HG03196 (cell line): ENCODE measurements around the gene WNK1.

Source experiments
- ATAC-seq: cut with Tn5 transposase; IDR thresholded peaks from one replicate; pipeline ENCODE4 v1.9.1; 2021; ENCODE audit not compliant: unreplicated experiment

The WNK1 gene

DNA sequence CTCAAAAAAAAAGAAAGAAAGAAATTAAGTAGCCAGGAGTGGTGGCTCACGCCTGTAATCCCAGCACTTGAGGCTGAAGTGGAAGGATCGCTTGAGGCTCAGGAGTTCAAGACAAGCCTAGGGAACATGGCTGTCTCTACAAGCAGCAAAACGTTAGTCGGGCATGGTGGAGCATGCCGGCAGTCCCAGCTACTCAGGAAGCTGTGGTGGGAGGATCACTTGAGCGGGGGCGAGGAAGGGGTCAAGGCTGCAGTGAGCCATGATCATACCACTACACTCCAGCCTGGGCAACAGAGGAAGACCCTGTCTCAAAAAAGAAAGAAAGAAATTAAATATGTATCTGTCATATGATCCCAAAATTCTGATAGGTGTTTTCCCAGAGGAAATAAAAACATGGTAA lies 191.8 kb downstream of the WNK1 start:
- ATAC-seq: no peak

DNA sequence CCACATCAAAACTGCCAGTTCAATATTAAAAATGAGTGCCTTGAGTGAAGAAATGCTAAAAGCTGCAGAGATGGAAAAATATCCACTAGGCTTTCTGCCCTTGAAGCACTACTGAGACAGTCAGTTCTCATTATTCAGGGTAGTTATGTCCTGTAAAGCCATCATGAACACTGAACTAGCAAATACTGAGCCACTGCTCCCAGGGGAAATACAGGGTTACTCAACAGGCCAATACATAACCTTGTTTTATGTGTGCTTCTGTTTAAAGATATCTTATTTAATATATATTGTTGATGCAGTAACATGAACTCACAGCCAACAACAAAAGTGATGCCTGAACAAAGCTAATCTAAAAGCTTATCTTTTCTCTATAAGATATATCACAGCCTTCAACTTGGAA lies 193.8 kb downstream of the WNK1 start:
- no peak for ATAC-seq

DNA sequence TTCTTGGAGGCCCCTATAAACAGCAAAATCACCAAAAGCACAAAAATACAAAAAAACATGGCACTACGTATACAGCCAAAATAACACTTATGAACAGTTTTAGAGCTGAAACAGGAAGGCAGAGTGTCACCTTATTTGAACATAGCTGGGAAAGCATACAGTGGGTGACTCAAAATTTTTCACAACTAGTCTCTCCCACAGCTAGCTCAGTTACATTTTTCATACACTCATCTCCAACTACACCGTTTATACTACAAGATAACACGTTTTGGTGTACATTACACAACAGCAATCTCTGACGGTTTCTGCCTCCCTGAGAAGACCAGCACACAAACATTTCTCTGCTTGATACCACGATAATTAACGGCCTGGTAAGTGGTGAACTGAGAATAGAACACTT lies 194.3 kb downstream of the WNK1 start:
- no peak for ATAC-seq

DNA sequence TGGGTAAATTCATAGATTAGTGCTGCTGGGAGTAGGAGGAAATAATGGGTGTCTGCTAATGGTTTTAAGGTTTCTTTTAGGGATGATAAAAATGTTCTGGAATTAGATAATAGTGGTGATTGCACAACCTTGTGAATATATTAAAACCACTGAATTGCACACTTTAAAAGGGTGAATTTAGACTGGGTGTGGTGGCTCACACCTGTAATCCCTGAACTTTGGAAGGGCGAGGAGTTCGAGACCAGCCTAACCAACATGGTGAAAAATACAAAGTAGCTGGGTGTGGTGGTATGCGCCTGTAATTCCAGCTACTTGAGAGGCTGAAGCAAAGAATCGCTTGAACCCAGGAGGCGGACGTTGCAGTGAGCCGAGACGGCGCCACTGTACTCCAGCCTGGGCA lies 195.9 kb downstream of the WNK1 start:
- ATAC-seq: no peak

DNA sequence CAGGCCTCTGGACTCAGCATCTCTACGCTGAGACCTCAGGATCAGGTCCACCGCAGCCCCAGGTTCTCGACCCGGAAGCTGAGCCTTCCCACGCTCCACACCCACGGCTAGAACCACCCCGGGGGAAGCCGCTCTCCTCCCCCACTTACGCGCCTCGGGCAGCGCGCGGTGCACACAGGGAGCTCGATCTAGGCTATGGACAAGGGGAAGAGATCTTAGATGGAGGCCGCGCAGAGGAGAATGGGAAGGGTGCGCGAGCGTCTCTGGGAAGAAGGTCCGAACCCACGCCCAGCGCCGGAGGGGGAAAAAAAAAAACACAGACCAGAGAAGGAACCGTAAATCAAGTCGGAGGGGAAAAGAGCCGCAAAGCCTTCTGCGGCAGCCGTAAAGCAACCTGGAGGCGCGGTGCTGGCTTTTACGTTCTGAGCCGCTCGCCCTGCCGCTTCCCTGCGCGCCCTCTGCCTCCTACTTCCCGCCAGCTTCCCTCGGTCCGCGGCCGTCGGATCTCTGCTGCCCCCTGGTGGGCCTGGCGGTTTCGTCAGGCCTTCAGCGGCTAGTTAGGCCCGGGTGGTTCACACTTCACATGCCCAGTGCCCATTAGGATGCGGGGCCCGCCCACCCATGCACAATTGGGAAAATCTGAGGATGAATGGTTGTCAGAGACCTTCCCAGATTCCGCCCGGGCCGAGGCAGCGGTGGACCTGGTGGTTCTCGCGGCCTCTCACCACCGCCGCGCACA lies 197.2 kb downstream of the WNK1 start, which contains the start of gene RAD52:
TSS of gene RAD52 (minus strand) at position 242 of the 739 bp plus-strand sequence. CDS start 16,636 bp downstream, outside the sequence.
- peak; percentile 86 for ATAC-seq

DNA sequence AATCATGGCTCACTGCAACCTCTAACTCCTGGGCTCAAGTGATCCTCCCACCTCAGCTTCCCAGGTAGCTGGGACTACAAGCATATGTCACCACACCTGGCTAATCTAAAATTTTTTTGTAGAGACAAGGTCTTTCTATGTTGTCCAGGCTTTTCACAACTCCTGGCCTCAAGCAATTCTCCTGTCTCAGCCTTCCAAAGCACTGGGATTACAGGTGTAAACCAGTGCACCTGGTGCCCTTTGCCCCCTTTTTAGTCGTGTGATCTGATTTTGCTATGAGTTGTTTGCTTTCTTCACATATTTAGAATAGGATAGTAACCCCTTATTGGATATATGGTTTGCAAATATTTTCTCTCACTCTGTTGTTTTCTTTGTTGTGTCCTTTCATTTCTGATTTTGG lies 198.8 kb downstream of the WNK1 start:
- ATAC-seq: no peak

DNA sequence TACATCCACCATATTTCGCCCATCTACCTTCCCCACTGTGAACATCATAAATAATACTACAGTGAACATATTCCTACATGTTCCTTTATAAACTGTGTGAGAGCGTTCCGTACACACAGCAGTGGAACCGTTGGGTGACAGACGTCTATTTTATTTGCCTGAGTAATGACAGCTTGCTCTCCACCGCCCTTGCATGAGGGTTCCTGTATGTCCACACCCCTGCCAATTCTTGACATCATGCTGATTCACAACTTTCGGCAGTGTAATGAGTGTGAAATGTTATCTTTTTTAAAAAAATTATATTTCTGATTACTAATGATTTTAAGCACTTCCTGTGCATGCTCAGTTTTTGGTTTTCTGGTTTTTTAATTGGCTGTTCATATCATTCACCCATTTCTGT lies 201.4 kb downstream of the WNK1 start:
- no peak for ATAC-seq

DNA sequence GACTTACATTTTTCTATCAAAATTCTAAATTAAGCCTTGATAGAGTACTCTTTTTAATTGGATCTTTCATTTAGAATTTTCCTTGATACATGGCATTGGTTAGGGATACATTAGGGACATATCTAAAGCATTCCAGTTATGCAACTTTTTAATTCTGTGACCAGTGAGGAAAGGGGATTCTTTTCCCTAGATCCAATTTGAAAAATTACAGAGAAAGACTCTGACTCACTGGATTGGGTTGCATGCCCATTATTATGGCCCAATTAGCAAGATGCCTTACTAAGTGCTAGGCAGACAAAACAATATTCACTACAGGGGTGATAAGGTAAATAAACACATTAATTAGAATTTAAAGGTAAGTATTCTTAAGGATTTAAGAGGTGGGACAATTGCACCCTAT lies 202.4 kb downstream of the WNK1 start:
- ATAC-seq: no peak

DNA sequence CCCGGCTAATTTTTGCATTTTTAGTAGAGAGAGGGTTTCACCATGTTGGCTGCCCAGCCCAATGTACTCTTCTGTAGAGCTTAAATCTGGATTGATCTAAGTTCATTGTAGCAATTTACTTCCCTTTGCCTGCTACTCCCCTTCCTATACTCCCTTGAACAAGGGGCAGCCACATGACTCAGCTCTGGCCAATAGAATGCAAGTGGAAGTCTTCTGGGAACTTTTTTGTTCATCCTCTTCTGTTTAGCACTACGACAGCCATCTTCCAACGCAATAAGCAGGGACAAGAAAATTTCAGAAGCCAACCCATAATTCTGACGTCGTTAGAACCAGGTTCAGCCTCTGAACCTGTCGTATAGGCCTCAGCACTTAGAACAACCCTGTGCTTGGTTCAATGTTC lies 203.6 kb downstream of the WNK1 start:
- ATAC-seq: no peak

DNA sequence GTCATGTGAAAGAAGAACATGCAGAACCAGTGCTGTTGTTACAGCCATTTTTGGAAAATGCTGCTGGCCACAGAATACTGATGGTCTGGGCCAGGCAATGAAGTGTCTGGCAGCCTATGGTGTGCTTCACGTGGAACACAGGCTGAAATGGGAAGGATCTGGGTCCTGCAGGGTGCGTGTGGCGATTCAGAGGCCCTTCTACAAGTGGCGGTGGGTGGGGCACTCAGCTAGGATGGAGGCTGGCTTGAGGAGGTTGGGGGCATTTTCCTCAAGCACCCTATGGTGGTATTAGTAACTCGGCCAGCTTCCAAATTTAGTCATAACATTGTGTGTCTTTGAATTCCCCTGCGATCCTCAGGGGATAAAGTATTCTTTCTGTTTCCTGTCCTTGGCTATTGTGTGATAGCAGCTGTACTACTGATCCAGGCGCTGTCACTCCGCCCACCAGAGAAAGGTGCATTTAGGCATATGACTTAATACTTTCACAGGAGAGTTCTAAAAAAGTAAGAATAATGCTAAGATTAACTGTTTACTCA lies 206.3 kb downstream of the WNK1 start:
- ATAC-seq: peak; percentile 72
